IMR-90 (cell line): ENCODE results near the gene FLII. TPM values are rescaled to one million over a fixed set of nuclear protein-coding genes. Genes with fewer than 3 reads are reported as not detected.

ENCODE experiments used
- ATAC-seq: fragments of 200-7000 bp; cut with Tn5 transposase; 2 replicates; pipeline ENCODE4 v1.9.1; 2020; ENCODE audit warnings: low read depth, mild to moderate bottlenecking, moderate library complexity
- BruUV-seq: library from RNA; stranded (reverse); fragments of 400-500 nt; replicated peaks from 2 replicates; lab custom pipeline; 2021; lab: Mats Ljungman, UMichigan
- CTCF ChIA-PET: fragments of 300-600 bp; formaldehyde crosslinking; extraction: SDS; loops from one replicate; lab custom pipeline; 2021; ENCODE audit warnings: antibody characterized with exemption; lab: Yijun Ruan, JAX
- POLR2A ChIA-PET: fragments of 300-600 bp; sonication (Branson Sonifier 250); formaldehyde crosslinking; loops from one replicate; lab custom pipeline; 2022; ENCODE audit warnings: antibody characterized with exemption; ENCODE audit not compliant: unreplicated experiment; lab: Charles Lee
- DNase-seq: peaks from one replicate; pipeline ENCODE4 v3.0.0; 2013
- H2AFZ ChIP-seq: replicated peaks from 2 replicates; pipeline ENCODE3; 2013; ENCODE audit warnings: low read length, mild to moderate bottlenecking; ENCODE audit not compliant: poor library complexity
- H2AK5ac ChIP-seq: 2 replicates; pipeline ENCODE4 v1.6.1; 2013; ENCODE audit warnings: low read depth, low read length, inconsistent platforms
- H2AK9ac ChIP-seq: replicated peaks from 2 replicates; pipeline ENCODE3; 2013; ENCODE audit warnings: mild to moderate bottlenecking, low read depth, low read length, moderate library complexity; ENCODE audit not compliant: poor library complexity
- H2BK120ac ChIP-seq: 2 replicates; pipeline ENCODE4 v1.6.1; 2013; ENCODE audit warnings: low read depth, low read length, inconsistent platforms
- H2BK15ac ChIP-seq: 3 replicates; pipeline ENCODE4 v1.6.1; 2013; ENCODE audit warnings: low read depth, low read length, inconsistent platforms
- H2BK20ac ChIP-seq: 2 replicates; pipeline ENCODE4 v1.6.1; 2013; ENCODE audit warnings: low read depth, mild to moderate bottlenecking, inconsistent platforms, low read length, moderate library complexity
- H2BK5ac ChIP-seq: 2 replicates; pipeline ENCODE4 v1.6.1; 2013; ENCODE audit warnings: mild to moderate bottlenecking, low read depth, low read length, inconsistent platforms; ENCODE audit not compliant: poor library complexity, severe bottlenecking
- H3K14ac ChIP-seq: replicated peaks from 2 replicates; pipeline ENCODE4 v1.6.1; 2013; ENCODE audit warnings: low read depth, low read length, inconsistent platforms
- H3K18ac ChIP-seq: 2 replicates; pipeline ENCODE4 v1.6.1; 2013; ENCODE audit warnings: low read depth, low read length, control low read depth
- H3K23ac ChIP-seq: 2 replicates; pipeline ENCODE4 v1.6.1; 2013; ENCODE audit warnings: low read depth, low read length, inconsistent platforms
- H3K27ac ChIP-seq: 2 replicates; pipeline ENCODE4 v1.5.1; 2013; ENCODE audit warnings: mild to moderate bottlenecking, control low read depth, low read length; ENCODE audit not compliant: insufficient read depth
- H3K27me3 ChIP-seq: 2 replicates; pipeline ENCODE4 v1.6.1; 2013; ENCODE audit warnings: low read length; ENCODE audit not compliant: control insufficient read depth, insufficient read depth
- H3K36me3 ChIP-seq: 2 replicates; pipeline ENCODE4 v1.6.1; 2013; ENCODE audit warnings: low read length, mixed read lengths; ENCODE audit not compliant: control insufficient read depth, insufficient read depth
- H3K4ac ChIP-seq: 2 replicates; pipeline ENCODE4 v1.6.1; 2013; ENCODE audit warnings: low read depth, low read length, inconsistent platforms
- H3K4me1 ChIP-seq: 2 replicates; pipeline ENCODE4 v1.6.1; 2013; ENCODE audit warnings: low read length, mixed read lengths; ENCODE audit not compliant: control insufficient read depth, insufficient read depth
- H3K4me2 ChIP-seq: 2 replicates; pipeline ENCODE4 v1.6.1; 2013; ENCODE audit warnings: low read depth, mild to moderate bottlenecking, control low read depth, low read length, moderate library complexity
- H3K4me3 ChIP-seq: 2 replicates; pipeline ENCODE4 v1.5.1; 2013; ENCODE audit warnings: low read depth, mild to moderate bottlenecking, control low read depth, low read length, moderate library complexity; ENCODE audit not compliant: insufficient read depth
- H3K56ac ChIP-seq: 2 replicates; pipeline ENCODE4 v1.6.1; 2013; ENCODE audit warnings: low read length, inconsistent platforms; ENCODE audit not compliant: insufficient read depth; ENCODE audit errors: extremely low read depth
- H3K79me1 ChIP-seq, 2 experiments: 2 replicates each; pipeline ENCODE4 v1.6.1; 2013; ENCODE audit warnings: low read length in 2 of 2, inconsistent platforms in 1 of 2, low read depth in 1 of 2
- H3K9ac ChIP-seq: 2 replicates; pipeline ENCODE4 v1.6.1; 2013; ENCODE audit warnings: low read depth, low read length, control low read depth
- H3K9me1 ChIP-seq: 2 replicates; pipeline ENCODE4 v1.6.1; 2013; ENCODE audit warnings: low read length, inconsistent platforms; ENCODE audit not compliant: insufficient read depth
- H3K9me3 ChIP-seq: 2 replicates; pipeline ENCODE4 v1.6.1; 2013; ENCODE audit warnings: low read length; ENCODE audit not compliant: control insufficient read depth, insufficient read depth
- H4K20me1 ChIP-seq: 2 replicates; pipeline ENCODE4 v1.6.1; 2013; ENCODE audit warnings: low read length, inconsistent platforms; ENCODE audit not compliant: insufficient read depth
- H4K5ac ChIP-seq: 2 replicates; pipeline ENCODE4 v1.6.1; 2013; ENCODE audit warnings: mild to moderate bottlenecking, low read depth, low read length, control low read depth
- H4K8ac ChIP-seq, 2 experiments: 2 replicates each; pipeline ENCODE4 v1.6.1; 2013; ENCODE audit warnings: low read depth in 2 of 2, low read length in 2 of 2, control low read depth in 1 of 2, inconsistent platforms in 1 of 2
- H4K91ac ChIP-seq: 2 replicates; pipeline ENCODE4 v1.6.1; 2013; ENCODE audit warnings: low read depth, low read length, inconsistent platforms; ENCODE audit not compliant: insufficient read depth
- BHLHE40 ChIP-seq: fragments of 150-350 bp; IDR thresholded peaks from 2 replicates; pipeline ENCODE4 v1.6.1; 2016; ENCODE audit warnings: mild to moderate bottlenecking, low read depth, low read length
- CEBPB ChIP-seq: IDR thresholded peaks from 2 replicates; pipeline ENCODE4 v1.6.1; 2012; ENCODE audit warnings: low read depth, low read length, improper control_type of control experiment
- CHD1 ChIP-seq: IDR thresholded peaks from 2 replicates; pipeline ENCODE4 v1.6.1; 2012; ENCODE audit warnings: low read depth, low read length, improper control_type of control experiment
- MXI1 ChIP-seq: IDR thresholded peaks from 2 replicates; pipeline ENCODE4 v1.6.1; 2012; ENCODE audit warnings: low read depth, mild to moderate bottlenecking, low read length, moderate library complexity, borderline replicate concordance
- RAD21 ChIP-seq: IDR thresholded peaks from 2 replicates; pipeline ENCODE4 v1.6.1; 2012; ENCODE audit warnings: low read length, improper control_type of control experiment
- RFX5 ChIP-seq: IDR thresholded peaks from 2 replicates; pipeline ENCODE4 v1.8.0; 2012; ENCODE audit warnings: low read depth, mild to moderate bottlenecking, low read length, moderate library complexity
- SMC3 ChIP-seq: fragments of 150-350 bp; IDR thresholded peaks from 2 replicates; pipeline ENCODE4 v1.6.1; 2016; ENCODE audit warnings: low read depth, mild to moderate bottlenecking, antibody characterized with exemption, low read length, moderate library complexity
- WGBS, 2 experiments: methylation state at CpG; one replicate each; pipeline versions ENCODE4 v1.1.5 to v1.1.7; 2013; ENCODE audit warnings: missing lambda C conversion rate in 2 of 2; ENCODE audit not compliant: insufficient read length in 1 of 2; ENCODE audit errors: extremely low coverage in 2 of 2; 5-methylcytosine and 5-hydroxymethylcytosine counted together
- dilution Hi-C: fragments of 300-500 bp; cut with HindIII; formaldehyde crosslinking; loops from one replicate; pipeline ENCODE4 v1.14.3; 2018; ENCODE audit warnings: low sequenced_read_pairs; ENCODE audit not compliant: unreplicated experiment
- in situ Hi-C: fragments of 300-500 bp; cut with MboI; formaldehyde crosslinking; loops from 3 replicates; pipeline ENCODE4 v1.14.3; 2019; ENCODE audit warnings: low sequenced_read_pairs, inconsistent platforms, mixed read lengths
- intact Hi-C: fragments of 100-400 bp; cut with micrococcal nuclease; formaldehyde crosslinking; loops from 2 replicates; pipeline ENCODE4 v1.10.0; 2022
- polyA plus RNA-seq, 3 experiments: library from polyadenylated mRNA; depleted of rRNA; stranded (reverse); fragments of >200 nt; gene quantifications; 2 replicates each; pipeline ENCODE4 v1.2.3, GENCODE V29; 2012; ENCODE audit warnings: low replicate concordance in 1 of 3
- total RNA-seq: library from RNA; depleted of rRNA; stranded (reverse); fragments of >200 nt; gene quantifications from 2 replicates; pipeline ENCODE4 v1.2.3, GENCODE V29; 2012
- TF ChIP-seq, protein P1 (sequence below): fragments of 150-350 bp; IDR thresholded peaks from 2 replicates; pipeline ENCODE4 v1.6.1; 2017; ENCODE audit warnings: mild to moderate bottlenecking, antibody characterized with exemption, low read length, low read depth

Gene FLII
- total and polyA plus RNA-seq, 2 of the 4 experiments (the other 2 are of a cell fraction) = 263 to 290 TPM

DNA sequence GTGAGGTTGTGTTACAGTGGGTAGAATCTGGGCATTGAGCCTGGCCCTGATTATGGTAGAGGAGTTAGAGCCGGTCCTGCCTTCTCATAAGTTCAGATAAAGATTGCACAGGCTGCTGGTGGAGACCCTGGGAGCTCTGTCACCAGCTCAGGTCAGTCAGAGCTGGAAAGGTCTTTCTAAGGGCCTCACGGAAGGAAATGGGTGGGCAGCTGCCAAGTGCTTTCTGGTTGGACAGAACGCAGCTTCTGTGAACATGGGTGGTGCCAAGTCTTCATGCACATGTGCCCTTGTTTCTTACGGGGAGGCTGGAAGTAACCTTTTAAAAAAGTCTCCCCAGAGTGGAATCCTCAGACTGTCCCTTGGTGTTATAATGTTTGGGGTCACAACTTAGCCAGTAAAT, 60.0 kb downstream of the FLII start:
- Histone ChIP-seq H3K9me1 (peaks cover 36% of the 10 kb centered on the region), H3K4me2 (no peak overlapping the region), H4K5ac (no peak overlapping the region), H2AK9ac (no peak overlapping the region), H4K91ac (no peak overlapping the region), H2BK20ac (no peak overlapping the region), H2BK120ac (no peak overlapping the region), H3K9me3 (no peaks in the 10 kb centered on the region), H3K23ac (no peak overlapping the region), H3K4me1 (peaks cover 10% of the 10 kb centered on the region), H3K14ac (no peak overlapping the region), H3K36me3 (peaks cover 64% of the 10 kb centered on the region), H4K8ac (no peak overlapping the region), H3K18ac (no peak overlapping the region), H2BK5ac (no peak overlapping the region), H3K4ac (no peak overlapping the region), H3K79me1 (peaks cover 42 to 86% of the 10 kb centered on the region in 2 experiments), H3K27ac (no peak overlapping the region), H3K27me3 (no peaks in the 10 kb centered on the region), H2AK5ac (no peak overlapping the region), H2AFZ (no peak overlapping the region), H2BK15ac (no peak overlapping the region), H3K56ac (no peak overlapping the region), H3K9ac (no peak overlapping the region), H4K20me1 (peaks cover 95% of the 10 kb centered on the region), H3K4me3 (no peak overlapping the region)
- dilution Hi-C loops = no loop called here
- TF ChIP-seq MXI1 (no peak), RFX5 (no peak), CEBPB (no peak), BHLHE40 (no peak), SMC3 (no peak), RAD21 (no peak), CHD1 (no peak)
- TF ChIP-seq, protein P1, sequence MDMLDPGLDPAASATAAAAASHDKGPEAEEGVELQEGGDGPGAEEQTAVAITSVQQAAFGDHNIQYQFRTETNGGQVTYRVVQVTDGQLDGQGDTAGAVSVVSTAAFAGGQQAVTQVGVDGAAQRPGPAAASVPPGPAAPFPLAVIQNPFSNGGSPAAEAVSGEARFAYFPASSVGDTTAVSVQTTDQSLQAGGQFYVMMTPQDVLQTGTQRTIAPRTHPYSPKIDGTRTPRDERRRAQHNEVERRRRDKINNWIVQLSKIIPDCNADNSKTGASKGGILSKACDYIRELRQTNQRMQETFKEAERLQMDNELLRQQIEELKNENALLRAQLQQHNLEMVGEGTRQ = no peak
- no TSS peak for BruUV-seq
- WGBS, 2 experiments = 95% methylated on average over 3 of the region's 4 CpGs; no CpG with 5 or more reads in 1 of the 2 experiments
- in situ Hi-C loops = no loop called here
- POLR2A ChIA-PET = no interaction called here
- CTCF ChIA-PET = no interaction called here
- DNase-seq (no peak), ATAC-seq (no peak)
- intact Hi-C loops = no loop called here
